HepG2 (cell line): Measurements from ENCODE around the gene SUCLG2. TPM values are rescaled to one million over a fixed set of nuclear protein-coding genes. Genes with fewer than 3 reads are reported as not detected.
"Not testable (repeated sequence)": the region's sequence is repeated elsewhere in the genome, so short reads cannot be mapped to it uniquely, and the experiment has no call there.

Experiments used
- ATAC-seq: fragments of 200-7000 bp; cut with Tn5 transposase; 3 replicates; pipeline ENCODE4 v1.9.1; 2020; ENCODE audit warnings: mild to moderate bottlenecking, moderate library complexity
- BruUV-seq: library from RNA; stranded (reverse); fragments of 400-500 nt; replicated peaks from 2 replicates; lab custom pipeline; 2021; lab: Mats Ljungman, UMichigan
- CTCF ChIA-PET: fragments of 300-600 bp; formaldehyde crosslinking; extraction: SDS; loops from one replicate; lab custom pipeline; 2021; ENCODE audit warnings: low total read pairs, inconsistent platforms, low intra/inter-chr PET ratio; lab: Yijun Ruan, JAX
- POLR2A ChIA-PET: fragments of 350-600 bp; sonication (Branson Sonifier 250); formaldehyde crosslinking; loops from one replicate; lab custom pipeline; 2020; ENCODE audit warnings: antibody characterized with exemption, inconsistent platforms; lab: Yijun Ruan, JAX
- DNase-seq: peaks from one replicate; pipeline ENCODE4 v3.0.0-alpha.2; 2015; ENCODE audit warnings: low spot score
- FAIRE-seq: peaks from 3 replicates; lab custom pipeline; 2011; peaks lifted over from hg19 to GRCh38; lab: Jason Lieb, UNC
- H2AFZ ChIP-seq: one replicate; pipeline ENCODE4 v1.6.1; 2011; ENCODE audit warnings: low read length, inconsistent platforms
- H3K27ac ChIP-seq: fragments of 300-600 bp; 3 replicates; pipeline ENCODE4 v1.8.0; 2011; ENCODE audit warnings: mixed run types, mild to moderate bottlenecking, mixed read lengths, low read length, inconsistent platforms; ENCODE audit not compliant: insufficient read depth; ENCODE audit errors: extremely low read length
- H3K27me3 ChIP-seq, 2 experiments: fragments of 200-600 bp in 1 of 2; 2 replicates in 1 of 2; 3 replicates in 1 of 2; pipeline versions ENCODE4 v1.6.0 to v1.8.0; 2011; ENCODE audit warnings: low read length in 2 of 2, mild to moderate bottlenecking in 2 of 2, moderate library complexity in 2 of 2, inconsistent platforms in 1 of 2; ENCODE audit not compliant: insufficient read depth in 2 of 2, control insufficient read depth in 1 of 2
- H3K36me3 ChIP-seq, 2 experiments: fragments of 200-600 bp in 1 of 2; replicated peaks in 1 of 2; 2 replicates in 1 of 2; 3 replicates in 1 of 2; pipeline versions ENCODE4 v1.5.1 to v1.8.0; 2011; ENCODE audit warnings: low read length in 2 of 2, inconsistent platforms in 1 of 2; ENCODE audit not compliant: insufficient read depth in 2 of 2, control insufficient read depth in 1 of 2
- H3K4me1 ChIP-seq: 2 replicates; pipeline ENCODE4 v1.5.1; 2012; ENCODE audit warnings: low read length, inconsistent platforms; ENCODE audit not compliant: insufficient read depth
- H3K4me2 ChIP-seq: 2 replicates; pipeline ENCODE4 v1.6.0; 2011; ENCODE audit warnings: low read depth, low read length, inconsistent platforms
- H3K4me3 ChIP-seq, 3 experiments: fragments of 200-600 bp in 1 of 3; sonication (generic), shearing (Covaris generic) in 1 of 3; replicated peaks in 1 of 3; 2 replicates each; pipeline ENCODE4 v1.5.1; 2011 to 2016; ENCODE audit warnings: low read length in 3 of 3, inconsistent platforms in 2 of 3, low read depth in 2 of 3, mild to moderate bottlenecking in 2 of 3, control low read depth in 1 of 3, mixed read lengths in 1 of 3; ENCODE audit not compliant: insufficient read depth in 1 of 3
- H3K79me2 ChIP-seq: one replicate; pipeline ENCODE4 v1.6.1; 2011; ENCODE audit warnings: low read length, inconsistent platforms; ENCODE audit not compliant: insufficient read depth
- H3K9ac ChIP-seq: 2 replicates; pipeline ENCODE4 v1.6.0; 2011; ENCODE audit warnings: mild to moderate bottlenecking, low read depth, low read length, inconsistent platforms; ENCODE audit not compliant: insufficient read depth
- H3K9me3 ChIP-seq: 2 replicates; pipeline ENCODE4 v1.5.1; 2012; ENCODE audit warnings: mild to moderate bottlenecking, low read length
- H4K20me1 ChIP-seq: 2 replicates; pipeline ENCODE4 v1.6.0; 2011; ENCODE audit warnings: inconsistent platforms, mild to moderate bottlenecking, low read length, moderate library complexity; ENCODE audit not compliant: insufficient read depth
- ARNTL ChIP-seq: sonication (generic); formaldehyde crosslinking; IDR thresholded peaks from 2 replicates; pipeline ENCODE4 v1.4.0; 2020; ENCODE audit warnings: mild to moderate bottlenecking, missing genetic modification reagents
- ETV6 ChIP-seq: sonication (generic); formaldehyde crosslinking; conservative IDR thresholded peaks from 2 replicates; pipeline ENCODE4 v1.4.0; 2020; ENCODE audit warnings: missing genetic modification reagents
- SOX6 ChIP-seq, 2 experiments: fragments of 450-650 bp in 1 of 2; sonication (generic) in 1 of 2; formaldehyde crosslinking in 1 of 2; IDR thresholded peaks; 2 replicates each; pipeline versions ENCODE4 v1.4.0 to v1.6.1; 2017 to 2020; ENCODE audit warnings: antibody characterized with exemption in 1 of 2, mild to moderate bottlenecking in 1 of 2, missing genetic modification reagents in 1 of 2
- TCF7 ChIP-seq: sonication (generic); IDR thresholded peaks from 2 replicates; pipeline ENCODE4 v1.6.1; 2016; ENCODE audit warnings: antibody characterized with exemption, low read depth
- ZNF260 ChIP-seq: sonication (generic); formaldehyde crosslinking; IDR thresholded peaks from 2 replicates; pipeline ENCODE4 v1.4.0; 2020; ENCODE audit warnings: missing genetic modification reagents, low read depth, mild to moderate bottlenecking, borderline replicate concordance
- ZNF34 ChIP-seq: sonication (generic); formaldehyde crosslinking; IDR thresholded peaks from 2 replicates; pipeline ENCODE4 v1.4.0; 2020; ENCODE audit warnings: mild to moderate bottlenecking, missing genetic modification reagents, borderline replicate concordance
- ZNF501 ChIP-seq: sonication (generic); formaldehyde crosslinking; IDR thresholded peaks from 2 replicates; pipeline ENCODE4 v1.5.1; 2020; ENCODE audit warnings: mild to moderate bottlenecking, moderate library complexity, missing genetic modification reagents
- ZNF547 ChIP-seq: sonication (generic); formaldehyde crosslinking; IDR thresholded peaks from 2 replicates; pipeline ENCODE4 v1.5.1; 2020; ENCODE audit warnings: mild to moderate bottlenecking, missing genetic modification reagents
- WGBS: methylation state at CpG from one replicate; pipeline ENCODE4 v1.1.6; 2017; ENCODE audit warnings: low lambda C conversion rate; 5-methylcytosine and 5-hydroxymethylcytosine counted together
- in situ Hi-C: cut with HindIII; loops from 2 replicates; pipeline ENCODE4 v1.10.0; 2017; ENCODE audit warnings: low pct_unique_long_range_greater_than_20kb; ENCODE audit not compliant: extremely low pct_ligation_motif_present
- intact Hi-C: fragments of 100-400 bp; cut with micrococcal nuclease; formaldehyde crosslinking; loops from one replicate; pipeline ENCODE4 v1.10.0; 2022; ENCODE audit not compliant: unreplicated experiment
- polyA plus RNA-seq, 8 experiments: library from polyadenylated mRNA; depleted of rRNA in 3 of 8; stranded (reverse) in 7 of 8; unstranded in 1 of 8; fragments of >200 nt; fragmentation: Illumina TruSeq in 4 of 8; extraction: Trizol in 4 of 8; gene quantifications; 2 replicates each; pipeline versions ENCODE4 v1.2.1 to v1.2.3, GENCODE V29; 2011 to 2016; ENCODE audit warnings: low read depth in 4 of 8, missing spikeins in 1 of 8, mixed read lengths in 1 of 8; ENCODE audit not compliant: insufficient read depth in 1 of 8
- total RNA-seq, 5 experiments: library from RNA; depleted of rRNA; stranded (reverse); fragments of >200 nt; fragmentation: Illumina TruSeq; extraction: Trizol; gene quantifications; 2 replicates each; pipeline ENCODE4 v1.2.3, GENCODE V29; 2016; ENCODE audit warnings: low read depth in 1 of 5
- TF ChIP-seq, protein P1 (sequence below): sonication (generic); formaldehyde crosslinking; IDR thresholded peaks from 2 replicates; pipeline ENCODE4 v1.4.0; 2020; ENCODE audit warnings: missing genetic modification reagents
- TF ChIP-seq, protein P2 (sequence below): sonication (generic); formaldehyde crosslinking; IDR thresholded peaks from 2 replicates; pipeline ENCODE4 v1.4.0; 2020; ENCODE audit warnings: mild to moderate bottlenecking, missing genetic modification reagents, borderline replicate concordance
- TF ChIP-seq, protein P3 (sequence below): sonication (generic); formaldehyde crosslinking; conservative IDR thresholded peaks from 2 replicates; pipeline ENCODE4 v1.8.0; 2022; ENCODE audit warnings: mild to moderate bottlenecking, moderate library complexity, missing genetic modification reagents
- TF ChIP-seq, protein P4 (sequence below): sonication (generic); formaldehyde crosslinking; IDR thresholded peaks from 2 replicates; pipeline ENCODE4 v1.9.0; 2022; ENCODE audit warnings: low read depth, missing genetic modification reagents

SUCLG2 gene
- total and polyA plus RNA-seq, 2 of the 13 experiments (the other 11 are each of a cell fraction or from before 2014, with no cell fraction given) = 21.4 to 64.9 TPM

DNA sequence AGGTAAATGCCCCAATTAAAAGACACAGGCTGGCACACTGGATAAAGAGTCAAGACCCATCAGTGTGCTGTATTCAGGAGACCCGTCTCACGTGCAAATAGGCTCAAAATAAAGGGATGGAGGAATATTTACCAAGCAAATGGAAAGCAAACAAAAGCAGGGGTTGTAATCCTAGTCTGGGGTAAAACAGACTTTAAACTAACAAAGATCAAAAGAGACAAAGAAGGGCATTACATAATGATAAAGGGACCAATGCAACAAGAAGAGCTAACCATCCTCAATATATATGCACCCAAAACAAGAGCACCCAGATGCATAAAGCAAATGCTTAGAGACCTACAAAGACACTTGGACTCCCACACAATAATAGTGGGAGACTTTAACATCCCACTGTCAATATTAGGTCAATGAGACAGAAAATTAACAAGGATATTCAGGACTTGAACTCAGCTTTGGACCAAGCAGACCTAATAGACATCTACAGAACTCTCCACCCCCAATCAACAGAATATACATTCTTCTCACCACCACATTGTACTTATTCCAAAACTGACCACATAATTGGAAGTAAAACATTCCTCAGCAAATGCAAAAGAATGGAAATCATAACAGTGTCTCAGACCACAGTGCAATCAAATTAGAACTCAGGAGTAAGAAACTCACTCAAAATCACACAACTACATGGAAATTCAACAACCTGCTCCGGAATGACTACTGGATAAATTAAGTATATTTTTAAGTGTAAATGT is 111.7 kb downstream of the SUCLG2 start (continued):
- TF ChIP-seq, protein P1, sequence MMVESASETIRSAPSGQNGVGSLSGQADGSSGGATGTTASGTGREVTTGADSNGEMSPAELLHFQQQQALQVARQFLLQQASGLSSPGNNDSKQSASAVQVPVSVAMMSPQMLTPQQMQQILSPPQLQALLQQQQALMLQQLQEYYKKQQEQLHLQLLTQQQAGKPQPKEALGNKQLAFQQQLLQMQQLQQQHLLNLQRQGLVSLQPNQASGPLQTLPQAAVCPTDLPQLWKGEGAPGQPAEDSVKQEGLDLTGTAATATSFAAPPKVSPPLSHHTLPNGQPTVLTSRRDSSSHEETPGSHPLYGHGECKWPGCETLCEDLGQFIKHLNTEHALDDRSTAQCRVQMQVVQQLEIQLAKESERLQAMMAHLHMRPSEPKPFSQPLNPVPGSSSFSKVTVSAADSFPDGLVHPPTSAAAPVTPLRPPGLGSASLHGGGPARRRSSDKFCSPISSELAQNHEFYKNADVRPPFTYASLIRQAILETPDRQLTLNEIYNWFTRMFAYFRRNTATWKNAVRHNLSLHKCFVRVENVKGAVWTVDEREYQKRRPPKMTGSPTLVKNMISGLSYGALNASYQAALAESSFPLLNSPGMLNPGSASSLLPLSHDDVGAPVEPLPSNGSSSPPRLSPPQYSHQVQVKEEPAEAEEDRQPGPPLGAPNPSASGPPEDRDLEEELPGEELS = peak; percentile 44; the same call in 1 of the 2 replicates
- not testable (repeated sequence) for TF ChIP-seq SOX6 (IDR thresholded peaks at IDR 0.05)
- TF ChIP-seq SOX6 (CRISPR knock-in tag; IDR thresholded peaks at IDR 0.05) = peak; percentile 64

DNA sequence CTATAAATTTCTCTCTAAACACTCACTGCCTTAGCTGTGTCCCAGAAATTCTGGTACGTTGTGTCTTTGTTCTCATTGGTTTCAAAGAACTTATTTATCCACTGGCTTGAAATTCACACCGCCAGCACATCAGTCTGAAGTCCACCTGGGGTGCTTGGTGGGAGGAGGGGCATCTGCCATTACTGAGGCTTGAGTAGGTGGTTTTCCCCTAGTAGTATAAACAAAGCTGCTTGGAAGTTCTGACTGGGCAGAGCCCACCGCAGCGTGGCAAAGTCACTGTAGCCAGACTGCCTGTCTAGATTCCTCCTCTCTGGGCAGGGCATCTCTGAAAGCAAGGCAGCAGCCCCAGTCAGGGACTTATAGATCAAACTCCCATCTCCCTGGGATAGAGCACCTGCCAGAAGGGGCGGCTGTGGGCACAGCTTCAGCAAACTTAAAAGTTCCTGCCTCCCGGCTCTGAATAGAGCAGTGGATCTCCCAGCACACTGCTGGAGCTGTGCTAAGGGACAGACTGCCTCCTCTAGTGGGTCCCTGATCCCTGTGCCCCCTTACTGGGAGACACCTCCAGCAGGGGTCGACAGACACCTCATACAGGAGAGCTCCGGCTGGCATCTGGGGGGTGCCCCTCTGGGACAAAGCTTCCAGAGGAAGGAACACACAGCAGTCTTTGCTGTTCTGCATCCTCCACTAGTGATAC is 114.1 kb downstream of the SUCLG2 start:
- DNase-seq (peak; percentile 81), FAIRE-seq (peak; percentile 39), ATAC-seq (peak; percentile 98)
- Histone ChIP-seq H3K4me2 (peak overlapping the region; percentile 67), H3K36me3 (no peaks in the 10 kb centered on the region), H3K9me3 (no peaks in the 10 kb centered on the region), H3K4me1 (peaks cover 28% of the 10 kb centered on the region), H3K9ac (peak overlapping the region; percentile 4; the same call in 1 of the 2 replicates), H2AFZ (no peak overlapping the region), H3K79me2 (no peaks in the 10 kb centered on the region), H3K27me3 (no peaks in the 10 kb centered on the region), H3K4me3 (peak overlapping the region in 1 of 3 experiments; percentile 40; a peak in 2 of 6 replicates), H3K27ac (peak overlapping the region; percentile 60), H4K20me1 (no peaks in the 10 kb centered on the region)
- CTCF ChIA-PET = no interaction called here
- intact Hi-C loops = loop anchor here (1.0 kb wide), 2 partner anchors 114 to 250 kb away; partner anchors contain the start of gene SUCLG2
- BruUV-seq = no TSS peak
- under 1% methylated on average over 4 of the region's 8 CpGs for WGBS
- in situ Hi-C loops = no loop called here
- POLR2A ChIA-PET = interaction anchor here (0.8 to 0.9 kb wide), 2 partner anchors 107 to 115 kb away, joined by 3 read pairs; no protein-coding TSS in a partner anchor
- TF ChIP-seq ZNF547 (CRISPR knock-in tag) (no peak), ARNTL (CRISPR knock-in tag) (no peak), ZNF34 (CRISPR knock-in tag) (no peak), TCF7 (no peak; the same call in 1 of the 2 replicates), ETV6 (CRISPR knock-in tag) (no peak), ZNF260 (CRISPR knock-in tag) (no peak), ZNF501 (CRISPR knock-in tag) (0 out of 2 replicates have a peak, but pooled peaks have one; percentile 22)
- TF ChIP-seq, protein P2, sequence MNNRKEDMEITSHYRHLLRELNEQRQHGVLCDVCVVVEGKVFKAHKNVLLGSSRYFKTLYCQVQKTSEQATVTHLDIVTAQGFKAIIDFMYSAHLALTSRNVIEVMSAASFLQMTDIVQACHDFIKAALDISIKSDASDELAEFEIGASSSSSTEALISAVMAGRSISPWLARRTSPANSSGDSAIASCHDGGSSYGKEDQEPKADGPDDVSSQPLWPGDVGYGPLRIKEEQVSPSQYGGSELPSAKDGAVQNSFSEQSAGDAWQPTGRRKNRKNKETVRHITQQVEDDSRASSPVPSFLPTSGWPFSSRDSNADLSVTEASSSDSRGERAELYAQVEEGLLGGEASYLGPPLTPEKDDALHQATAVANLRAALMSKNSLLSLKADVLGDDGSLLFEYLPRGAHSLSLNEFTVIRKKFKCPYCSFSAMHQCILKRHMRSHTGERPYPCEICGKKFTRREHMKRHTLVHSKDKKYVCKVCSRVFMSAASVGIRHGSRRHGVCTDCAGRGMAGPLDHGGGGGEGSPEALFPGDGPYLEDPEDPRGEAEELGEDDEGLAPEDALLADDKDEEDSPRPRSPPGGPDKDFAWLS = no peak
- TF ChIP-seq, protein P3, sequence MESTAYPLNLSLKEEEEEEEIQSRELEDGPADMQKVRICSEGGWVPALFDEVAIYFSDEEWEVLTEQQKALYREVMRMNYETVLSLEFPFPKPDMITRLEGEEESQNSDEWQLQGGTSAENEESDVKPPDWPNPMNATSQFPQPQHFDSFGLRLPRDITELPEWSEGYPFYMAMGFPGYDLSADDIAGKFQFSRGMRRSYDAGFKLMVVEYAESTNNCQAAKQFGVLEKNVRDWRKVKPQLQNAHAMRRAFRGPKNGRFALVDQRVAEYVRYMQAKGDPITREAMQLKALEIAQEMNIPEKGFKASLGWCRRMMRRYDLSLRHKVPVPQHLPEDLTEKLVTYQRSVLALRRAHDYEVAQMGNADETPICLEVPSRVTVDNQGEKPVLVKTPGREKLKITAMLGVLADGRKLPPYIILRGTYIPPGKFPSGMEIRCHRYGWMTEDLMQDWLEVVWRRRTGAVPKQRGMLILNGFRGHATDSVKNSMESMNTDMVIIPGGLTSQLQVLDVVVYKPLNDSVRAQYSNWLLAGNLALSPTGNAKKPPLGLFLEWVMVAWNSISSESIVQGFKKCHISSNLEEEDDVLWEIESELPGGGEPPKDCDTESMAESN (CRISPR knock-in tag) = 0 out of 2 replicates have a peak, but pooled peaks have one; percentile 44
- TF ChIP-seq, protein P4, sequence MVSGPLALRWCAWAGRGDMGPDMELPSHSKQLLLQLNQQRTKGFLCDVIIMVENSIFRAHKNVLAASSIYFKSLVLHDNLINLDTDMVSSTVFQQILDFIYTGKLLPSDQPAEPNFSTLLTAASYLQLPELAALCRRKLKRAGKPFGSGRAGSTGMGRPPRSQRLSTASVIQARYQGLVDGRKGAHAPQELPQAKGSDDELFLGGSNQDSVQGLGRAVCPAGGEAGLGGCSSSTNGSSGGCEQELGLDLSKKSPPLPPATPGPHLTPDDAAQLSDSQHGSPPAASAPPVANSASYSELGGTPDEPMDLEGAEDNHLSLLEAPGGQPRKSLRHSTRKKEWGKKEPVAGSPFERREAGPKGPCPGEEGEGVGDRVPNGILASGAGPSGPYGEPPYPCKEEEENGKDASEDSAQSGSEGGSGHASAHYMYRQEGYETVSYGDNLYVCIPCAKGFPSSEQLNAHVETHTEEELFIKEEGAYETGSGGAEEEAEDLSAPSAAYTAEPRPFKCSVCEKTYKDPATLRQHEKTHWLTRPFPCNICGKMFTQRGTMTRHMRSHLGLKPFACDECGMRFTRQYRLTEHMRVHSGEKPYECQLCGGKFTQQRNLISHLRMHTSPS (CRISPR knock-in tag) = no peak
